ENCODE results near the gene TSSK6.

GRCh38 chr19:19523177-19523576 lies 7.8 kb upstream of the TSSK6 start:
- TF ChIP-seq MAFK (IDR thresholded peaks at IDR 0.05; ENCODE audit: low read depth, low read length) (no peak), POLR2A (IDR thresholded peaks at IDR 0.05; ENCODE audit: low read depth, low read length) (no peak), MXI1 (IDR thresholded peaks at IDR 0.05; ENCODE audit: borderline replicate concordance, low read depth, low read length) (no peak), RAD21 (IDR thresholded peaks at IDR 0.05; ENCODE audit: low read length) (no peak), RFX5 (IDR thresholded peaks at IDR 0.05; ENCODE audit: low read depth, low read length) (no peak), NFE2L2 (IDR thresholded peaks at IDR 0.05; ENCODE audit: low read depth, low read length) (no peak)
- TF ChIP-seq, protein P1, sequence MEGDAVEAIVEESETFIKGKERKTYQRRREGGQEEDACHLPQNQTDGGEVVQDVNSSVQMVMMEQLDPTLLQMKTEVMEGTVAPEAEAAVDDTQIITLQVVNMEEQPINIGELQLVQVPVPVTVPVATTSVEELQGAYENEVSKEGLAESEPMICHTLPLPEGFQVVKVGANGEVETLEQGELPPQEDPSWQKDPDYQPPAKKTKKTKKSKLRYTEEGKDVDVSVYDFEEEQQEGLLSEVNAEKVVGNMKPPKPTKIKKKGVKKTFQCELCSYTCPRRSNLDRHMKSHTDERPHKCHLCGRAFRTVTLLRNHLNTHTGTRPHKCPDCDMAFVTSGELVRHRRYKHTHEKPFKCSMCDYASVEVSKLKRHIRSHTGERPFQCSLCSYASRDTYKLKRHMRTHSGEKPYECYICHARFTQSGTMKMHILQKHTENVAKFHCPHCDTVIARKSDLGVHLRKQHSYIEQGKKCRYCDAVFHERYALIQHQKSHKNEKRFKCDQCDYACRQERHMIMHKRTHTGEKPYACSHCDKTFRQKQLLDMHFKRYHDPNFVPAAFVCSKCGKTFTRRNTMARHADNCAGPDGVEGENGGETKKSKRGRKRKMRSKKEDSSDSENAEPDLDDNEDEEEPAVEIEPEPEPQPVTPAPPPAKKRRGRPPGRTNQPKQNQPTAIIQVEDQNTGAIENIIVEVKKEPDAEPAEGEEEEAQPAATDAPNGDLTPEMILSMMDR (conservative IDR thresholded peaks at IDR 0.05; ENCODE audit: low read depth, low read length): no peak
- TF ChIP-seq, protein P2, sequence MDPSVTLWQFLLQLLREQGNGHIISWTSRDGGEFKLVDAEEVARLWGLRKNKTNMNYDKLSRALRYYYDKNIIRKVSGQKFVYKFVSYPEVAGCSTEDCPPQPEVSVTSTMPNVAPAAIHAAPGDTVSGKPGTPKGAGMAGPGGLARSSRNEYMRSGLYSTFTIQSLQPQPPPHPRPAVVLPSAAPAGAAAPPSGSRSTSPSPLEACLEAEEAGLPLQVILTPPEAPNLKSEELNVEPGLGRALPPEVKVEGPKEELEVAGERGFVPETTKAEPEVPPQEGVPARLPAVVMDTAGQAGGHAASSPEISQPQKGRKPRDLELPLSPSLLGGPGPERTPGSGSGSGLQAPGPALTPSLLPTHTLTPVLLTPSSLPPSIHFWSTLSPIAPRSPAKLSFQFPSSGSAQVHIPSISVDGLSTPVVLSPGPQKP (IDR thresholded peaks at IDR 0.05; ENCODE audit: borderline replicate concordance, low read depth, low read length): no peak

Measured in IMR-90 (cell line).